Measurements from ENCODE around the gene SOX4.

DNA sequence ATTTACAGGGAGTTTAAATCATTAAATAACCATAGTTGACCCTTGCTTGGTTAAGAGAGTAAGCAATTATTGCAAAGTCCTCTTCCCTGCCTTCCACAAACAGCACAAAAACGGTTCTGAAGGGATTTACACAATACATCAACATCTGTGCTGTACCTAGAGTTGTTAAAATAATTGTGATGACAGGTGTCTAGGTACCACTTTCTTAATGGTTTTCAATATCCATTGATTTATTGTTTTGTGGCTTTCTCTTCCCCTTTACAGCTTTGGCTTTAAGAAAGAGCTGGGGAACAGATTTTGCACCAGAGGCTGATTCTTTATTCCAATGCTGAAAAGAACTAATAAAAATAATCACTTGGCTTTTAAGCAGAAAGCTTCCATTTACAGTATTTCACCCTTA is 598 bp upstream of the SOX4 start:
- TF ChIP-seq, protein P1, sequence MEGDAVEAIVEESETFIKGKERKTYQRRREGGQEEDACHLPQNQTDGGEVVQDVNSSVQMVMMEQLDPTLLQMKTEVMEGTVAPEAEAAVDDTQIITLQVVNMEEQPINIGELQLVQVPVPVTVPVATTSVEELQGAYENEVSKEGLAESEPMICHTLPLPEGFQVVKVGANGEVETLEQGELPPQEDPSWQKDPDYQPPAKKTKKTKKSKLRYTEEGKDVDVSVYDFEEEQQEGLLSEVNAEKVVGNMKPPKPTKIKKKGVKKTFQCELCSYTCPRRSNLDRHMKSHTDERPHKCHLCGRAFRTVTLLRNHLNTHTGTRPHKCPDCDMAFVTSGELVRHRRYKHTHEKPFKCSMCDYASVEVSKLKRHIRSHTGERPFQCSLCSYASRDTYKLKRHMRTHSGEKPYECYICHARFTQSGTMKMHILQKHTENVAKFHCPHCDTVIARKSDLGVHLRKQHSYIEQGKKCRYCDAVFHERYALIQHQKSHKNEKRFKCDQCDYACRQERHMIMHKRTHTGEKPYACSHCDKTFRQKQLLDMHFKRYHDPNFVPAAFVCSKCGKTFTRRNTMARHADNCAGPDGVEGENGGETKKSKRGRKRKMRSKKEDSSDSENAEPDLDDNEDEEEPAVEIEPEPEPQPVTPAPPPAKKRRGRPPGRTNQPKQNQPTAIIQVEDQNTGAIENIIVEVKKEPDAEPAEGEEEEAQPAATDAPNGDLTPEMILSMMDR (IDR thresholded peaks at IDR 0.05): no peak
- TF ChIP-seq EZH2 (IDR thresholded peaks at IDR 0.05; ENCODE audit: borderline replicate concordance, insufficient read depth, low read depth, low read length, poor library complexity, severe bottlenecking): no peak

All from B cell (primary cell).